Bronchial epithelial cell (primary cell): Measurements from ENCODE around the gene IFIT5. TPM values are rescaled to one million over a fixed set of nuclear protein-coding genes. Genes with fewer than 3 reads are reported as not detected.

ENCODE experiments used
- DNase-seq: peaks from one replicate; pipeline ENCODE4 v3.0.0-alpha.2; 2010; ENCODE audit warnings: low read depth
- FAIRE-seq: peaks from 2 replicates; lab custom pipeline; 2011; peaks lifted over from hg19 to GRCh38; lab: Jason Lieb, UNC
- H3K27me3 ChIP-seq: 2 replicates; pipeline ENCODE4 v1.5.1; 2011; ENCODE audit warnings: low read length; ENCODE audit not compliant: control insufficient read depth, insufficient read depth
- H3K36me3 ChIP-seq: 2 replicates; pipeline ENCODE4 v1.5.1; 2011; ENCODE audit warnings: low read length; ENCODE audit not compliant: control insufficient read depth, insufficient read depth
- H3K4me3 ChIP-seq: 2 replicates; pipeline ENCODE4 v1.5.1; 2011; ENCODE audit warnings: mild to moderate bottlenecking, low read depth, low read length, control low read depth
- total RNA-seq: library from RNA; depleted of rRNA; stranded (reverse); fragments of >200 nt; gene quantifications from 2 replicates; pipeline ENCODE4 v1.2.1, GENCODE V29; 2014
- TF ChIP-seq, protein P1 (sequence below): IDR thresholded peaks from 2 replicates; pipeline ENCODE4 v1.5.1; 2011; ENCODE audit warnings: mild to moderate bottlenecking, moderate library complexity, low read length, control low read depth, inconsistent platforms; ENCODE audit not compliant: insufficient read depth, severe bottlenecking

IFIT5 gene
- total RNA-seq, 1 donor from 2014 or later, result 5.3 TPM

- peak; percentile 85 for DNase-seq
- Histone ChIP-seq H3K36me3 (no peaks in the 10 kb centered on the region), H3K27me3 (no peaks in the 10 kb centered on the region), H3K4me3 (peak within 1 kb of the TSS; percentile 67)
- no peak for FAIRE-seq
- TF ChIP-seq, protein P1, sequence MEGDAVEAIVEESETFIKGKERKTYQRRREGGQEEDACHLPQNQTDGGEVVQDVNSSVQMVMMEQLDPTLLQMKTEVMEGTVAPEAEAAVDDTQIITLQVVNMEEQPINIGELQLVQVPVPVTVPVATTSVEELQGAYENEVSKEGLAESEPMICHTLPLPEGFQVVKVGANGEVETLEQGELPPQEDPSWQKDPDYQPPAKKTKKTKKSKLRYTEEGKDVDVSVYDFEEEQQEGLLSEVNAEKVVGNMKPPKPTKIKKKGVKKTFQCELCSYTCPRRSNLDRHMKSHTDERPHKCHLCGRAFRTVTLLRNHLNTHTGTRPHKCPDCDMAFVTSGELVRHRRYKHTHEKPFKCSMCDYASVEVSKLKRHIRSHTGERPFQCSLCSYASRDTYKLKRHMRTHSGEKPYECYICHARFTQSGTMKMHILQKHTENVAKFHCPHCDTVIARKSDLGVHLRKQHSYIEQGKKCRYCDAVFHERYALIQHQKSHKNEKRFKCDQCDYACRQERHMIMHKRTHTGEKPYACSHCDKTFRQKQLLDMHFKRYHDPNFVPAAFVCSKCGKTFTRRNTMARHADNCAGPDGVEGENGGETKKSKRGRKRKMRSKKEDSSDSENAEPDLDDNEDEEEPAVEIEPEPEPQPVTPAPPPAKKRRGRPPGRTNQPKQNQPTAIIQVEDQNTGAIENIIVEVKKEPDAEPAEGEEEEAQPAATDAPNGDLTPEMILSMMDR, result no peak
These were observed 22.2 kb upstream of the IFIT5 start, which contains the start of gene IFIT1 for GRCh38 chr10:89391907-89392756. Gene IFIT1 (plus strand): TSS chr10:89392623. CDS start chr10:89392713, 90 bp downstream.

- no peak for FAIRE-seq
- peak; percentile 13 for DNase-seq
- TF ChIP-seq, protein P1, result no peak
- Histone ChIP-seq H3K36me3 (no peaks in the 10 kb centered on the region), H3K4me3 (no peak overlapping the region), H3K27me3 (no peaks in the 10 kb centered on the region)
These were observed 21.4 kb upstream of the IFIT5 start for GRCh38 chr10:89392974-89393373.

- no peak overlapping the region for H3K4me3 ChIP-seq
- TF ChIP-seq, protein P1, result no peak
- FAIRE-seq (no peak), DNase-seq (peak; percentile 28)
- H3K36me3 ChIP-seq, result no peaks in the 10 kb centered on the region
- H3K27me3 ChIP-seq, result no peaks in the 10 kb centered on the region
These were observed 20.5 kb upstream of the IFIT5 start for GRCh38 chr10:89393898-89394297.

- Histone ChIP-seq H3K36me3 (no peaks in the 10 kb centered on the region), H3K4me3 (no peak overlapping the region), H3K27me3 (no peaks in the 10 kb centered on the region)
- DNase-seq (no peak), FAIRE-seq (no peak)
- TF ChIP-seq, protein P1, result no peak
These were observed 19.2 kb upstream of the IFIT5 start for GRCh38 chr10:89395141-89395540.

GRCh38 chr10:89398003-89398749 lies 16.2 kb upstream of the IFIT5 start:
- TF ChIP-seq, protein P1, result no peak
- FAIRE-seq (peak; percentile 86), DNase-seq (no peak)
- Histone ChIP-seq H3K36me3 (no peaks in the 10 kb centered on the region), H3K27me3 (no peaks in the 10 kb centered on the region), H3K4me3 (no peak overlapping the region)
